Ishikawa (cell line): ENCODE results near the gene FOXC1.

Experiments
- FOXM1 ChIP-seq: IDR thresholded peaks from 2 replicates; pipeline ENCODE4 v1.6.1; 2012; ENCODE audit warnings: low read depth, borderline replicate concordance
- NFIC ChIP-seq: IDR thresholded peaks from 2 replicates; pipeline ENCODE4 v1.6.1; 2012
- TEAD4 ChIP-seq: IDR thresholded peaks from 2 replicates; pipeline ENCODE4 v1.6.1; 2012
- TF ChIP-seq, protein P1 (sequence below): IDR thresholded peaks from 2 replicates; pipeline ENCODE4 v1.6.1; 2012

DNA sequence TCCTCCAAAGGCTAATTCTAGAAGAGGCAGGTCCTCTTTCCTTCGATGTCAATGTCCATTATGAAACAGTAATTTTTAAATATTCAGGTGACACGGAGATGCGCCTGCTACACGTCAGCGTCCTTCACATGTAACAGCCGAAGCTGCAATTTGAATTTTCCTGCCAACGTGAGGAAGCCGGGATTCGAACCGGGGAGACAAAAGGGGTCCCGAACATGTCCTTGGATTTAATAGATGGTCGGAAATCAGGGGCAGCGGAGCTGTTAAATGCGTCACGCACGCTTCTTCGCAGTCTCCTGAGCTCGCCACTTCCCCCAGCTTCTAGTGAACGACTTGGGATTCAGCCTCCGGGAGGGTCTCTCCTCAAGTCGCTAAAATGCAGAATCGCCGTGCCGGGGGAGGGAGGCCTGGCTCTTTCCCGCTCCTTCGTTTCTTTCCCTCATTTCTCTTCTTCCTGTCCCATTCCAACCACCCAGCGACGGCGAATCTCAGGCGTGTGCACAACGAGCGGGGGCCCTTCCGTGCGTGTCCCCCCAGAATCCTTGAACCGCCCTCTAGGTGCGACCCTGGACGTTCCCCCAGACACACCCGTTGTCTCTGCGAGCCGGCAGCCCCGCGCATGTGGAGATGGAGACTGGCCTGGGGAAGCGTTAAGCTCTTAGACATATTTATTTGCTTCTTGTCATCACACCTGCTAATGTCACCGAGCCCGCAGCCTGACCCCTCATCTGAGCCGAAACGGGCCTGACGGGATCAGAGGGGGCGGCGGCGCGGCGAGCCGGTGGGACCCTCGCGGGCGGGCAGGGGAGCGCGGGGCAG, 1.3 kb upstream of the FOXC1 start:
- no peak for TF ChIP-seq NFIC
- TF ChIP-seq, protein P1, sequence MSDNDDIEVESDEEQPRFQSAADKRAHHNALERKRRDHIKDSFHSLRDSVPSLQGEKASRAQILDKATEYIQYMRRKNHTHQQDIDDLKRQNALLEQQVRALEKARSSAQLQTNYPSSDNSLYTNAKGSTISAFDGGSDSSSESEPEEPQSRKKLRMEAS: no peak
- no peak for TF ChIP-seq TEAD4
- no peak for TF ChIP-seq FOXM1
